Loucy (cell line): ENCODE measurements around the gene ANKRD6.

ENCODE experiments used
- EZH2phosphoT487 ChIP-seq: fragments of 200-600 bp; IDR thresholded peaks from 2 replicates; pipeline ENCODE4 v1.6.1; 2018; ENCODE audit warnings: antibody characterized with exemption, mild to moderate bottlenecking, moderate library complexity, borderline replicate concordance
- TF ChIP-seq, protein P1 (sequence below): fragments of 200-600 bp; sonication (generic); conservative IDR thresholded peaks from 2 replicates; pipeline ENCODE4 v1.5.1; 2014; ENCODE audit warnings: mild to moderate bottlenecking, antibody characterized with exemption, low read length

- TF ChIP-seq, protein P1, sequence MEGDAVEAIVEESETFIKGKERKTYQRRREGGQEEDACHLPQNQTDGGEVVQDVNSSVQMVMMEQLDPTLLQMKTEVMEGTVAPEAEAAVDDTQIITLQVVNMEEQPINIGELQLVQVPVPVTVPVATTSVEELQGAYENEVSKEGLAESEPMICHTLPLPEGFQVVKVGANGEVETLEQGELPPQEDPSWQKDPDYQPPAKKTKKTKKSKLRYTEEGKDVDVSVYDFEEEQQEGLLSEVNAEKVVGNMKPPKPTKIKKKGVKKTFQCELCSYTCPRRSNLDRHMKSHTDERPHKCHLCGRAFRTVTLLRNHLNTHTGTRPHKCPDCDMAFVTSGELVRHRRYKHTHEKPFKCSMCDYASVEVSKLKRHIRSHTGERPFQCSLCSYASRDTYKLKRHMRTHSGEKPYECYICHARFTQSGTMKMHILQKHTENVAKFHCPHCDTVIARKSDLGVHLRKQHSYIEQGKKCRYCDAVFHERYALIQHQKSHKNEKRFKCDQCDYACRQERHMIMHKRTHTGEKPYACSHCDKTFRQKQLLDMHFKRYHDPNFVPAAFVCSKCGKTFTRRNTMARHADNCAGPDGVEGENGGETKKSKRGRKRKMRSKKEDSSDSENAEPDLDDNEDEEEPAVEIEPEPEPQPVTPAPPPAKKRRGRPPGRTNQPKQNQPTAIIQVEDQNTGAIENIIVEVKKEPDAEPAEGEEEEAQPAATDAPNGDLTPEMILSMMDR, result no peak
- no peak for TF ChIP-seq EZH2phosphoT487
These were observed 171.7 kb downstream of the ANKRD6 start for GRCh38 chr6:89604653-89605052.
